PC-9 (cell line): ENCODE measurements around the gene NFYC. TPM values are rescaled to one million over a fixed set of nuclear protein-coding genes. Genes with fewer than 3 reads are reported as not detected.

Experiments used
- BruUV-seq: library from RNA; stranded (reverse); fragments of 400-500 nt; replicated peaks from 2 replicates; lab custom pipeline; 2021; lab: Mats Ljungman, UMichigan
- CTCF ChIA-PET: fragments of 300-600 bp; sonication (Branson Sonifier 250); formaldehyde crosslinking; loops from one replicate; lab custom pipeline; 2022; ENCODE audit warnings: antibody characterized with exemption; lab: Charles Lee
- POLR2A ChIA-PET: fragments of 300-600 bp; sonication (Branson Sonifier 250); formaldehyde crosslinking; loops from one replicate; lab custom pipeline; 2022; ENCODE audit warnings: antibody characterized with exemption; ENCODE audit not compliant: unreplicated experiment; lab: Charles Lee
- DNase-seq, 2 experiments: peaks; one replicate each; pipeline versions ENCODE4 v3.0.0 to v3.0.0-alpha.2; 2015 to 2022; ENCODE audit warnings: mixed read lengths in 1 of 2
- H2AFZ ChIP-seq: fragments of 200-600 bp; sonication (generic); 2 replicates; pipeline ENCODE4 v1.8.1; 2017; ENCODE audit warnings: antibody characterized with exemption
- H3F3A ChIP-seq: fragments of 200-600 bp; sonication (generic); 2 replicates; pipeline ENCODE4 v1.8.1; 2017; ENCODE audit warnings: antibody characterized with exemption, mild to moderate bottlenecking, low read depth; ENCODE audit not compliant: insufficient read depth
- H3K27ac ChIP-seq: fragments of 200-600 bp; sonication (generic); 2 replicates; pipeline ENCODE4 v1.6.1; 2016; ENCODE audit warnings: mixed run types
- H3K27me3 ChIP-seq: fragments of 200-600 bp; sonication (generic); 2 replicates; pipeline ENCODE4 v1.6.1; 2016; ENCODE audit warnings: low read depth, mixed run types; ENCODE audit not compliant: insufficient read depth
- H3K36me3 ChIP-seq: fragments of 200-600 bp; sonication (generic); 2 replicates; pipeline ENCODE4 v1.6.1; 2016; ENCODE audit warnings: low read depth, mixed run types
- H3K4me1 ChIP-seq: fragments of 200-600 bp; sonication (generic); replicated peaks from 2 replicates; pipeline ENCODE4 v1.6.1; 2016; ENCODE audit warnings: mixed run types; ENCODE audit not compliant: insufficient read depth
- H3K4me2 ChIP-seq: fragments of 200-600 bp; sonication (generic); 2 replicates; pipeline ENCODE4 v1.6.1; 2017; ENCODE audit warnings: mixed run types
- H3K4me3 ChIP-seq: fragments of 200-600 bp; sonication (generic); 2 replicates; pipeline ENCODE4 v1.6.1; 2016; ENCODE audit warnings: mixed run types
- H3K79me2 ChIP-seq: fragments of 200-600 bp; sonication (generic); 2 replicates; pipeline ENCODE4 v1.6.1; 2017; ENCODE audit warnings: low read depth, mixed run types
- H3K9me2 ChIP-seq: fragments of 200-600 bp; sonication (generic); 2 replicates; pipeline ENCODE4 v1.8.1; 2017; ENCODE audit warnings: mild to moderate bottlenecking; ENCODE audit not compliant: insufficient read depth
- H3K9me3 ChIP-seq: fragments of 200-600 bp; sonication (generic); 2 replicates; pipeline ENCODE4 v1.8.1; 2016; ENCODE audit warnings: low read depth; ENCODE audit not compliant: insufficient read depth
- H4K20me1 ChIP-seq: fragments of 200-600 bp; sonication (generic); 2 replicates; pipeline ENCODE4 v1.8.1; 2017; ENCODE audit not compliant: insufficient read depth
- EZH2 ChIP-seq: fragments of 200-600 bp; sonication (generic); IDR thresholded peaks from 2 replicates; pipeline ENCODE4 v1.8.0; 2017; ENCODE audit warnings: antibody characterized with exemption, low read depth
- intact Hi-C: fragments of 100-400 bp; cut with micrococcal nuclease; formaldehyde crosslinking; loops from one replicate; pipeline ENCODE4 v1.10.0; 2022; ENCODE audit not compliant: unreplicated experiment
- total RNA-seq: library from RNA; stranded (reverse); gene quantifications from 2 replicates; pipeline ENCODE4 v1.2.3, GENCODE V29; 2021
- TF ChIP-seq, protein P1 (sequence below): fragments of 200-600 bp; sonication (generic); conservative IDR thresholded peaks from 2 replicates; pipeline ENCODE4 v1.6.1; 2017; ENCODE audit warnings: mixed run types, antibody characterized with exemption, mild to moderate bottlenecking, moderate library complexity

The NFYC gene
- total RNA-seq, 1 experiment from 2014 or later, result 91.1 TPM

DNA sequence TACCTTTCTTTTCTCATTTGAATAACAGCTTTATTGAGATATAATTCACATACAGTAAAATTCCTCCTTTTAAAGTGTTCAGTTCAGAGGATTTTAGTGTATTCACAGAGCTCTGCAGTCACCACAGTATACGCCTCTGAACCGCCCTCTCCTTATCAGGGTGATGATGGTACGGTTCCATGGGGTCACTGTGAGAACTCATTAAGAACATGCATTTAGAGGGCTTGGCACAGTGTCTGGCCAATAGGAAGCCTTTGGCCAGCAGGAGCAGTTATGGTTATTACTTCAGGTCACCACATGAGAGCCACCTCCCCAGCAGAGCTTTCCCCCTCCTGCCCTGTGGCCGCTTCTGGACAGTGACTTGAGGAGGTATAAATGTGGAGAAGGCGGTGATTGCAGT is 119.4 kb downstream of the NFYC start:
- H3K79me2 ChIP-seq, result no peaks in the 10 kb centered on the region
- ChIA-PET POLR2A (no interaction called here), CTCF (interaction anchor here (0.6 kb wide), 1 partner anchor 221 kb away, joined by 3 read pairs; no protein-coding TSS in a partner anchor)
- H3K36me3 ChIP-seq, result no peaks in the 10 kb centered on the region
- no peaks in the 10 kb centered on the region for H3K9me3 ChIP-seq
- no peak overlapping the region for H3K4me2 ChIP-seq
- BruUV-seq, result no TSS peak
- no peaks in the 10 kb centered on the region for H4K20me1 ChIP-seq
- no peak overlapping the region for H3K27ac ChIP-seq
- no peaks in the 10 kb centered on the region for H3K9me2 ChIP-seq
- no peak overlapping the region for H3K4me3 ChIP-seq
- no peak for DNase-seq
- no peaks in the 10 kb centered on the region for H3F3A ChIP-seq
- peaks cover 5% of the 10 kb centered on the region; the same call in 1 of the 2 replicates for H3K27me3 ChIP-seq
- intact Hi-C loops, result no loop called here
- no peak overlapping the region for H2AFZ ChIP-seq
- TF ChIP-seq, protein P1, sequence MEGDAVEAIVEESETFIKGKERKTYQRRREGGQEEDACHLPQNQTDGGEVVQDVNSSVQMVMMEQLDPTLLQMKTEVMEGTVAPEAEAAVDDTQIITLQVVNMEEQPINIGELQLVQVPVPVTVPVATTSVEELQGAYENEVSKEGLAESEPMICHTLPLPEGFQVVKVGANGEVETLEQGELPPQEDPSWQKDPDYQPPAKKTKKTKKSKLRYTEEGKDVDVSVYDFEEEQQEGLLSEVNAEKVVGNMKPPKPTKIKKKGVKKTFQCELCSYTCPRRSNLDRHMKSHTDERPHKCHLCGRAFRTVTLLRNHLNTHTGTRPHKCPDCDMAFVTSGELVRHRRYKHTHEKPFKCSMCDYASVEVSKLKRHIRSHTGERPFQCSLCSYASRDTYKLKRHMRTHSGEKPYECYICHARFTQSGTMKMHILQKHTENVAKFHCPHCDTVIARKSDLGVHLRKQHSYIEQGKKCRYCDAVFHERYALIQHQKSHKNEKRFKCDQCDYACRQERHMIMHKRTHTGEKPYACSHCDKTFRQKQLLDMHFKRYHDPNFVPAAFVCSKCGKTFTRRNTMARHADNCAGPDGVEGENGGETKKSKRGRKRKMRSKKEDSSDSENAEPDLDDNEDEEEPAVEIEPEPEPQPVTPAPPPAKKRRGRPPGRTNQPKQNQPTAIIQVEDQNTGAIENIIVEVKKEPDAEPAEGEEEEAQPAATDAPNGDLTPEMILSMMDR, result no peak
- no peak for TF ChIP-seq EZH2
- no peaks in the 10 kb centered on the region for H3K4me1 ChIP-seq

DNA sequence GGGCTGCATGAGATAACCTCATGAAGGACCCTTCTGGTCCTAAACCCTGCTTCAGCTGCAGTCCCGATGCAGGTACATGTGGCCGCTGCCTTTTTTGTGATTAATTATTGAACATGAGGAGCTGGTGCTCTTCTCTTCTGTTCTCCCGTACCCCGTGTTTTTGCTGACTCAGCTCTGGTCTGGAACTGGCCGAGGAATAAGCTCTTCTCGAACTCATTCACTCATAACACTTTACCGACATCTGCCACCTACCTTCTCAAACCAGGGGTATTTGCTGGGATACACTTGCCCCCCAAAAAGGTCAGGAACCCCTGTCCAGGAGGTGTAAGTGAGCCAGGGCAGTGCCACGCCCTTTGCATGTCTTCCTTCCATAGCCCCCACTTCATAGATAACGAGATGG is 123.9 kb downstream of the NFYC start:
- no peaks in the 10 kb centered on the region for H3F3A ChIP-seq
- no peak overlapping the region for H3K27ac ChIP-seq
- no peak for TF ChIP-seq EZH2
- TF ChIP-seq, protein P1, result no peak
- intact Hi-C loops, result no loop called here
- ChIA-PET POLR2A (no interaction called here), CTCF (interaction anchor here (0.6 to 0.7 kb wide), 3 partner anchors 15 to 137 kb away, joined by 3 to 7 read pairs (median 3); no protein-coding TSS in a partner anchor)
- no peaks in the 10 kb centered on the region for H3K9me2 ChIP-seq
- no peaks in the 10 kb centered on the region for H3K36me3 ChIP-seq
- no TSS peak for BruUV-seq
- H4K20me1 ChIP-seq, result no peaks in the 10 kb centered on the region
- no peak overlapping the region for H2AFZ ChIP-seq
- H3K4me1 ChIP-seq, result no peaks in the 10 kb centered on the region
- no peak for DNase-seq
- H3K9me3 ChIP-seq, result no peaks in the 10 kb centered on the region
- no peaks in the 10 kb centered on the region for H3K79me2 ChIP-seq
- no peak overlapping the region for H3K4me2 ChIP-seq
- H3K27me3 ChIP-seq, result peaks cover 5% of the 10 kb centered on the region; the same call in 1 of the 2 replicates
- H3K4me3 ChIP-seq, result no peak overlapping the region

DNA sequence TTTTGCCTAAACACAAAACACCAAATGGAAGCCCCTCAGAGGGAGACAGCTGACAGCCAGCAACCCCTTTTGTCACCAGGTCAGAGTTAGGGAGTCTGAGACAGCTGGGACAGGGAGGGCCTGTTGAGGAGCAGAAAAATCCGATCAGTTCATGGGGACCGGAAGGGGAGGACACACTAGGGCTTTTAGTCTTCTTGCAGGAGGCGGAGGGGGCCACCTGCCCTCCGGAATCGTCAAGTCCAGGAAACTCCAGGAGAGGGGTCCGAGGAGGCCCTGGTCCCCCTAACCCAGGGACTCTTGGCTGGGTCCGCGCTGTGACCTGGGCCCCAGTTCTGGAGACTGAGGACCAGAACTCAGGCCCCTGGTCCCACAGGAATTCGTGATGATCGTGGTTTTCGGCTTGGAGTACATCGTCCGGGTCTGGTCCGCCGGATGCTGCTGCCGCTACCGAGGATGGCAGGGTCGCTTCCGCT is 126.3 kb downstream of the NFYC start:
- H3K27me3 ChIP-seq, result no peaks in the 10 kb centered on the region
- intact Hi-C loops, result no loop called here
- no peak overlapping the region for H3K4me2 ChIP-seq
- H3K27ac ChIP-seq, result no peak overlapping the region
- H3K36me3 ChIP-seq, result no peaks in the 10 kb centered on the region
- no peaks in the 10 kb centered on the region for H3K9me3 ChIP-seq
- no peak overlapping the region for H2AFZ ChIP-seq
- H3K4me3 ChIP-seq, result no peak overlapping the region
- TF ChIP-seq, protein P1, result no peak
- no peak for TF ChIP-seq EZH2
- no peaks in the 10 kb centered on the region for H3K9me2 ChIP-seq
- no TSS peak for BruUV-seq
- H3K4me1 ChIP-seq, result no peaks in the 10 kb centered on the region
- no peaks in the 10 kb centered on the region for H4K20me1 ChIP-seq
- CTCF ChIA-PET, result no interaction called here
- H3K79me2 ChIP-seq, result no peaks in the 10 kb centered on the region
- POLR2A ChIA-PET, result no interaction called here
- no peaks in the 10 kb centered on the region for H3F3A ChIP-seq
- DNase-seq, result no peak
